ENCODE data around the gene SFTPD. TPM values are rescaled to one million over a fixed set of nuclear protein-coding genes. Genes with fewer than 3 reads are reported as not detected.

SFTPD gene
- total and polyA plus RNA-seq, 12 donors: 0.22 to 2.2 (median 0.79) TPM; not detected in 1

- ATAC-seq: no peak
- WGBS, 2 donors: 82 to 84% methylated on average over 3 of the region's 3 CpGs
Observed at GRCh38 chr10:79933961-79934360, 14.9 kb downstream of the SFTPD start.

GRCh38 chr10:79932841-79933379 lies 16.0 kb downstream of the SFTPD start:
- intact Hi-C loops (cut with DNase I): loop anchor here in 4 of 10 donors (10.0 kb wide), 2 partner anchors 112 to 368 kb away; partner anchors contain the start of gene SFTPA2 (in 4 of the 4)
- TF ChIP-seq CTCF (IDR thresholded peaks at IDR 0.05): no peak

More at GRCh38 chr10:79933961-79934360, 14.9 kb downstream of the SFTPD start:
- no peaks in the 10 kb centered on the region for H3K9me3 ChIP-seq
- peaks cover 0 to 18% (median 0%) of the 10 kb centered on the region in 7 donors for H3K27me3 ChIP-seq
- peaks cover 0 to 27% (median 4%) of the 10 kb centered on the region in 9 donors for H3K4me1 ChIP-seq
- no peak for TF ChIP-seq CTCF (IDR thresholded peaks at IDR 0.05)
- H3K4me3 ChIP-seq: no peak overlapping the region
- no peak overlapping the region for H3K27ac ChIP-seq
- no peak for DNase-seq
- intact Hi-C loops (cut with DNase I): loop anchor here in 4 of 10 donors (10.0 kb wide), 2 partner anchors 111 to 369 kb away; partner anchors contain the start of gene SFTPA2 (in 4 of the 4)
- peaks cover 0 to 30% (median 0%) of the 10 kb centered on the region in 9 donors for H3K36me3 ChIP-seq

GRCh38 chr10:79932307-79932706 lies 16.6 kb downstream of the SFTPD start:
- Histone ChIP-seq H3K4me1 (peaks cover 0 to 15% (median 8%) of the 10 kb centered on the region in 9 donors), H3K36me3 (peaks cover 0 to 20% (median 0%) of the 10 kb centered on the region in 9 donors), H3K9me3 (no peaks in the 10 kb centered on the region), H3K4me3 (no peak overlapping the region), H3K27me3 (peaks cover 0 to 18% (median 0%) of the 10 kb centered on the region in 7 donors), H3K27ac (no peak overlapping the region)
- no peak for TF ChIP-seq CTCF (IDR thresholded peaks at IDR 0.05)
- intact Hi-C loops (cut with DNase I): loop anchor here in 4 of 10 donors (10.0 kb wide), 2 partner anchors 112 to 368 kb away; partner anchors contain the start of gene SFTPA2 (in 4 of the 4)
- WGBS, 2 donors: 84 to 88% methylated on average over 1 of the region's 1 CpG
- no peak for ATAC-seq
- no peak for DNase-seq

More at GRCh38 chr10:79932841-79933379, 16.0 kb downstream of the SFTPD start:
- Histone ChIP-seq H3K27ac (no peak overlapping the region), H3K36me3 (peaks cover 0 to 22% (median 0%) of the 10 kb centered on the region in 9 donors), H3K4me1 (peaks cover 0 to 17% (median 6%) of the 10 kb centered on the region in 9 donors), H3K4me3 (no peak overlapping the region), H3K9me3 (no peaks in the 10 kb centered on the region), H3K27me3 (peaks cover 0 to 18% (median 0%) of the 10 kb centered on the region in 7 donors)
- DNase-seq (no peak), ATAC-seq (no peak)
- 83 to 84% methylated on average over 4 of the region's 4 CpGs for WGBS, 2 donors

DNA sequence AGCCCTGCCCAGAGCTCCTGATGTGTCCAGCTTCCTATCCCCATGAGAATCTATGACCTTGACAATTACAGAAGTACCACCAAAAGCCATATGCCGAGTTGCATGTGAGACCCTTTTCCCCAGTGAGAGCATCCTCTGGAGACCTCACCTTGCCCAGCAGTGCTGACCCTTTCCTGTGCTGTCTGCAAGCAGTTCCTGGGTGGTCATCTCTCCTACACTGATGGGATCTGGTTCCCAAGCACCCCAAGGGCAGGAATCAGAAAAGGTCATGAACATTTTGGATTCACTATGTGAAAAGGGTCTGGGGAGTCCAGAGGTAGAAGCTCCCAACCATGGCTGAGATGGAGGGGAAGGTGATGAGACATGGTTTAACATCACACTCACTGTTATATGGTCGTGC lies 18.2 kb downstream of the SFTPD start:
- Histone ChIP-seq H3K36me3 (peaks cover 0 to 15% (median 0%) of the 10 kb centered on the region in 9 donors), H3K4me3 (no peak overlapping the region), H3K27me3 (peaks cover 0 to 18% (median 0%) of the 10 kb centered on the region in 7 donors), H3K9me3 (no peaks in the 10 kb centered on the region), H3K4me1 (peaks cover 0 to 31% (median 15%) of the 10 kb centered on the region in 9 donors), H3K27ac (no peak overlapping the region)
- intact Hi-C loops (cut with DNase I): loop anchor here in 4 of 10 donors (10.0 kb wide), 2 partner anchors 114 to 366 kb away; partner anchors contain the start of gene SFTPA2 (in 4 of the 4)
- 48 to 58% methylated on average over 2 of the region's 2 CpGs for WGBS, 2 donors
- no peak for DNase-seq
- TF ChIP-seq CTCF (IDR thresholded peaks at IDR 0.05): no peak
- no peak for ATAC-seq
